GM21515 (cell line): ENCODE data around the gene RGL1.
A peak's percentile ranks its signal among the peaks of the same experiment; 100 is the strongest.

Source experiments
- ATAC-seq: cut with Tn5 transposase; IDR thresholded peaks from one replicate; pipeline ENCODE4 v1.9.1; 2021; ENCODE audit not compliant: unreplicated experiment

Gene RGL1

GRCh38 chr1:183952101-183952500 lies 147.2 kb downstream of the RGL1 start:
- ATAC-seq, result no peak

DNA sequence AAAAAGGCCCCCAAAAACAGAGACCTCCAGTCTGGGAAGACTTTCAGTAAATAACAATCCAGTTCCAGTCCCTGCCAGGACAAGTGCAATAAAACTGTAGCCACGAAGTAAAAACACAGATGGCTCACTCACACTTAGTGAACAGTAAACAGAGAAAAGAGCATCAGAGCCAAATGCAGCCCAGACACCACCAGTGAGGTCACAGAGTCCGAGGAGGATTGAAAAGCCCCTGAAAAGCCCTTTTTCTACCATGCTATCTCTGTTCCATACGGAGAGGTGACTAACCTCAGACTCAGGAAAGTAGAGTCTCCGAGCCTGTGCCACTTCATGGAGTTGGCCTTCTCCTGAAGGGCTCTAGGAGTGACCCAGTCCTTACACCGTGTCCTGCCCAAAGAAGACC lies 148.1 kb downstream of the RGL1 start:
- ATAC-seq, result no peak

DNA sequence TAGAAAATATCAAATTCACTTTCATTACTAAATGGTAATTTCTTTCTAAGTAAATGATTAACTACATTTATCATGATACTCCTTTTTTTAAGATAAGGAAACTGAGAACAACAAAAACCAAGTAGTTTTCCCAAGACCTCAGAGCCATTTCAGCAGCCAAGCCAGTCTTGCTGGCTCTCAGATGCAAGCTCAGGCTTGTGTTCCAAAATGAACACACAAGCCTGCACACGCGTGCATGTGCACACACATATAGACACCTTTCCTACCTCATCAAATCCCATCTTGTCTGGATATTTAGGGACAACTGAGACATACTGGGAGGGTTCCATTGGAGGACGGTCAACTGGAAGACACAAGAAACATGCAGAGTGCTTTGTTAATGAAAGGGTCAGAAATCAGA lies 149.6 kb downstream of the RGL1 start:
- no peak for ATAC-seq

DNA sequence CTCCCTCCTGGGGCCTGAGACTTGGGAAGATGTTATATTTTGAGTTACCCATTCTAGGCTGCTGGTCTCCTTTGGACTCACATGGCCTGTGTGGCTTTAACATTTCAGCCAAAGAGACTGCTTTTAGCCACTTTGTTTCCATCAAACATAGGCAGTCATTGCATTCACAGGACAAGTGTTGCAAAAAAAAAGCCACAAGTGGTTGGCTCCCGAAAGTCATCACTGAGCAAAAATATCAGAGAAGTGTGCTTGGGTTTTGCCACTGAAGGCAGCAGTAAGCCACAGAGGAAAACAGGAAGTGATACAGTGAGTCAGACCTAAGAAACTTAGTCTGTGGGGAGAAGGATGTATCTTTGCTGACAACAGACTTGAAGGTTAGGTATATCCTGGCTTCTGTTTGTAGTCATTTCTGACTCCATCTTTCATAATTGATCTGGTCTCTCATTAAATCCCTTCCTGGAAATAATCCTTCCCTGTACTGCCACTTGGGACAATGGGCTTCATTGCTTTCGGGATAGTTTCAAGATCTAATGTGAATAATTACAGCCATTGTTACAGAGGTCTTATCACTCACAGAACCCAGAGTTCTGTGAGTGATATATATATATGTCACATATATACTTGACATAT lies 151.8 kb downstream of the RGL1 start:
- ATAC-seq, result peak; percentile 100

GRCh38 chr1:183957216-183957830 lies 152.4 kb downstream of the RGL1 start:
- ATAC-seq, result no peak

GRCh38 chr1:183958958-183959357 lies 154.0 kb downstream of the RGL1 start:
- ATAC-seq, result no peak

GRCh38 chr1:183961132-183961531 lies 156.2 kb downstream of the RGL1 start:
- ATAC-seq, result no peak

DNA sequence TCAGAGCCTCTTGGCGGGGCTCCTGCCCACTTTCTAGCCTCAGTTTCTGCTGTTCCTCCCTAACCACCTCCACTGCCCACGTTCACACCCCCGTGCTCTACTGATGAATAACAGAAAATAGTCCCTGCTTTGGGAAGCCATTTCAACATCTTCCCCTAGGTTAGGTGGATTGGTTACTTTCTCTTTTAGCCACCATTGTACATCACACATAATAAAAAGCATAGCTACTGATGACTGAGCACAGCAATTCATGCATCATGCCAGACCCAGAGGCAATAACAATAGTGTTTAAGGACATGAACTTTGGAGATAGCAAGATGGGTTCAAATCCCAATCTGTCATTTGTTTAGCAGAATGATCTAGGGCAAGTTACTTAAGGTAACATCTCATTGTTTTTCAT lies 158.0 kb downstream of the RGL1 start:
- no peak for ATAC-seq

DNA sequence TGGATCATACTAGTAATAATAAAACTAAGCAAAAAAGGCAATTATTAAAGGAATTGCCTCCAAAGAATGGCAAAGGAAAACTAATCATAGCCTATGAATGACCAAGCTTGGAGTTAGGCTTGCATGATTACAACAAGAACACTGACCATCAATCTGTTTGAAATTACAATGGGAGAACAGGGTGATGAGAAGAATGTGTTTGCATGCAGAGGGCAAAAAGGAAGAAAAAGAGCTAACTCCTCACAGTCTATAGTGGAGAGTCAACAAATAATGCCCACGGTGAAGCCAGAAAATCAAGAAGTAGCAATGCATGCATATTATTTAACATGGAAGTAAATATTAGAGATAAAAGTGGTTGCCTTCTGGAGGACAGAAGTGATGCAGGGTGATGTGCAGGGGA lies 160.8 kb downstream of the RGL1 start:
- ATAC-seq, result no peak

GRCh38 chr1:183966487-183966886 lies 161.6 kb downstream of the RGL1 start:
- no peak for ATAC-seq

DNA sequence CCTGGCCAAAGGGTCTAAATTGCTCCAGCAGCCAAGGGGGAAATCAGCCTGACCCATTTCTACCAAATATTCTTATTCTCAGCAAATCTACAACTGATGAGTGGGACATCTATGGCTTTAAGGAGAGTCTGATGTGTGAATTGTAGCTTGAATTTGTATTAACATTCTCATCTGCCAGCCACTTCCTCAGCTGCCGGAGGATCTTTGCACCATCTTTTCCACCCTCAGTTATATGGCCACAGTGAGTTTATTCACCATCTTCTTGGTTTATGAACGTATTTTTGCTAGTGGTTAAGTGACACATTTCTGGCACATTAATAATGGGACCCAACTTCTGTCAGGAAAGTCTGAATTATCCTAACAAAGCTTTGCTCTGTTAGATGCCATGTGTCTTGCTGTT lies 163.0 kb downstream of the RGL1 start:
- ATAC-seq, result no peak

DNA sequence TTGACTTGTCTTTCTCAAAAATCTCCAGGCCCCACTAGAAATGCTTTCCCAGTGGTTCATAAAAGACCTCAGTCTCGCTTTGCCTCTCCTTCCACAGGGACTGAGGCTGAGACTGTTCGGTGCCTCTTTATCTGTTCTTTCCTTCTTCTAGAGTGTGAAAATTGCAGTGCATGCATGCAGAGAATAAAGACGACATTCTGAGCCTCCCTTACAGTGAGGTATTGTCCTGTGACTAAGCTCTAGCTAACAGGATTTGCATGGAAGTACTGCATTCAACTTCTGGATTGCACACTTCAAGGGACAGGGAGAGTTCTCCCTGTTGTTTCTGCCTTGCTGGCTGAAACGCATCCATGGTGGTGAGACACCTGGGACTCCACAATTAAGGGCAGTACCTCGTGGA lies 163.5 kb downstream of the RGL1 start:
- ATAC-seq, result no peak

DNA sequence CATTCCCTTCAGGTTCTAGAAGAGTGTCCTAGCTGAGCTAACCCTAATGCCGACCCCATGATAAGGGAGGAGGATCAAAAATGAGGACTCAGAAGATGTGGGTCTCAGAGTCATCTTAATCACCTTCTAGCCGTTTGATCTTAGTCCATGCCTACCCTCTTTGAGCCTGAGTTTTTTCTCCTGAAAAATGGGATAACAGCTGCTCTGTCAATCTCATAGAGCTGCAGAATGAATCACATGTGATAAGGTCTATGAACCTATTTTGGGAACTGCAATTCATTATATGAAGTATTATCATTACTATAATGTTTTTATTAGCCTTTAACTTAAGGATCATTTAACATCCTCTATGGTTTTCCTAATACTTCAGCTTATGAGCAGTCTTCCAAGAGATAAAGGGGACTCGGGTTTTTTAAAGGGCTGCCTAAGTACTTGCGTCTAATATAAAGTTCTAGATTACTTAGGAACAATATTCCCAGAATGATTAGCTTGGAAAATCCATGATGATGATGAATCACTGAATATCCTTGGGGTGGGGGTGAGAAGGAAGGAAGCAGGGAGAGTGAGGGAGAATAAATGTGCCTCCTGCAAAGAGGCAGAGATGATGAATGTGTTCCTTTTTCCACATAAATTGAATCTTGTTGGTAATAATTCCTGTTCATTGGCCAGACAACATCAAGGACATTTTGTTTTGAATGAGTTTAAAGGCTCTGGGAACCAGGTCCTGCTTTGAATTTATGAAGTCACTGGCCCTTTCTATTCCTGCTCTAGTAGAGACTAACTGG lies 165.8 kb downstream of the RGL1 start:
- no peak for ATAC-seq

GRCh38 chr1:183975651-183976050 lies 170.7 kb downstream of the RGL1 start:
- ATAC-seq, result no peak

- ATAC-seq, result no peak
Measured at GRCh38 chr1:183977717-183978116, 172.8 kb downstream of the RGL1 start.
